ENCODE data around the gene EHMT1. TPM values are rescaled to one million over a fixed set of nuclear protein-coding genes. Genes with fewer than 3 reads are reported as not detected.

The EHMT1 gene
- polyA plus RNA-seq, 3 donors: 10.1 to 46.5 (median 15.0) TPM

GRCh38 chr9:137583347-137583746 lies 35.5 kb upstream of the EHMT1 start:
- WGBS (ENCODE audit: insufficient coverage): 84% methylated on average over 9 of the region's 14 CpGs
- Histone ChIP-seq H4K20me1 (ENCODE audit: insufficient read depth, low read length) (no peaks in the 10 kb centered on the region), H3K4me1 (ENCODE audit: control insufficient read depth in 1 of 2, insufficient read depth in 2 of 2, low read length in 2 of 2) (peaks cover 5 to 7% of the 10 kb centered on the region in 2 donors), H3K79me2 (ENCODE audit: insufficient read depth, low read length) (peaks cover under 1% of the 10 kb centered on the region), H3K4me2 (replicated peaks; ENCODE audit: extremely low read depth, low read length, poor library complexity, severe bottlenecking) (no peak overlapping the region), H3K36me3 (replicated peaks in 1 of 2; ENCODE audit: control insufficient read depth in 1 of 2, insufficient read depth in 2 of 2, low read length in 2 of 2) (peaks cover 30 to 50% of the 10 kb centered on the region in 2 donors), H3K27me3 (ENCODE audit: control insufficient read depth in 2 of 2, insufficient read depth in 2 of 2, low read length in 2 of 2) (no peaks in the 10 kb centered on the region), H3K4me3 (replicated peaks in 1 of 3; ENCODE audit: low read depth in 2 of 3, low read length in 3 of 3) (no peak overlapping the region), H3K27ac (ENCODE audit: low read depth in 1 of 2, low read length in 2 of 2) (no peak overlapping the region), H3K9me3 (replicated peaks in 1 of 2; ENCODE audit: control insufficient read depth in 1 of 2, insufficient read depth in 1 of 2, low read length in 2 of 2) (no peaks in the 10 kb centered on the region), H2AFZ (ENCODE audit: insufficient read depth, low read depth, low read length, poor library complexity, severe bottlenecking) (no peak overlapping the region), H3K9ac (ENCODE audit: insufficient read depth, low read length, poor library complexity, severe bottlenecking) (no peak overlapping the region)
- peaks cover 0 to 2% (median 0%) of the 10 kb centered on the region in 3 donors for H3K27me3 Mint-ChIP-seq (ENCODE audit: low read depth in 3 of 3)
- peaks cover 6% of the 10 kb centered on the region for H3K4me1 Mint-ChIP-seq
- peaks cover 48 to 60% of the 10 kb centered on the region in 2 donors for H3K36me3 Mint-ChIP-seq
- no peak overlapping the region for H3K4me3 Mint-ChIP-seq
- DNase-seq: no peak
- H3K27ac Mint-ChIP-seq: peak overlapping the region in 3 of 7 donors; percentile 21 to 33 (median 31)
- no peak for TF ChIP-seq CTCF (IDR thresholded peaks at IDR 0.05)
- intact Hi-C loops (cut with micrococcal nuclease): no loop called here
- no peaks in the 10 kb centered on the region for H3K9me3 Mint-ChIP-seq

- H3K4me3 Mint-ChIP-seq: no peak overlapping the region
- TF ChIP-seq CTCF (IDR thresholded peaks at IDR 0.05): no peak
Measured at GRCh38 chr9:137583957-137584356, 34.8 kb upstream of the EHMT1 start.

More at GRCh38 chr9:137583957-137584356, 34.8 kb upstream of the EHMT1 start:
- Mint-ChIP-seq H3K27me3 (ENCODE audit: low read depth in 3 of 3) (peaks cover 0 to 2% (median 2%) of the 10 kb centered on the region in 3 donors), H3K4me1 (peaks cover 5% of the 10 kb centered on the region), H3K9me3 (no peaks in the 10 kb centered on the region), H3K27ac (no peak overlapping the region), H3K36me3 (peaks cover 50 to 61% of the 10 kb centered on the region in 2 donors)
- Histone ChIP-seq H3K4me2 (replicated peaks; ENCODE audit: extremely low read depth, low read length, poor library complexity, severe bottlenecking) (no peak overlapping the region), H3K36me3 (replicated peaks in 1 of 2; ENCODE audit: control insufficient read depth in 1 of 2, insufficient read depth in 2 of 2, low read length in 2 of 2) (peaks cover 30 to 50% of the 10 kb centered on the region in 2 donors), H3K27ac (ENCODE audit: low read depth in 1 of 2, low read length in 2 of 2) (no peak overlapping the region), H3K9me3 (replicated peaks in 1 of 2; ENCODE audit: control insufficient read depth in 1 of 2, insufficient read depth in 1 of 2, low read length in 2 of 2) (no peaks in the 10 kb centered on the region), H2AFZ (ENCODE audit: insufficient read depth, low read depth, low read length, poor library complexity, severe bottlenecking) (no peak overlapping the region), H3K4me3 (replicated peaks in 1 of 3; ENCODE audit: low read depth in 2 of 3, low read length in 3 of 3) (no peak overlapping the region), H3K4me1 (ENCODE audit: control insufficient read depth in 1 of 2, insufficient read depth in 2 of 2, low read length in 2 of 2) (peaks cover 5 to 6% of the 10 kb centered on the region in 2 donors), H3K9ac (ENCODE audit: insufficient read depth, low read length, poor library complexity, severe bottlenecking) (no peak overlapping the region), H4K20me1 (ENCODE audit: insufficient read depth, low read length) (peaks cover 1% of the 10 kb centered on the region), H3K79me2 (ENCODE audit: insufficient read depth, low read length) (peaks cover 4% of the 10 kb centered on the region), H3K27me3 (ENCODE audit: control insufficient read depth in 2 of 2, insufficient read depth in 2 of 2, low read length in 2 of 2) (no peaks in the 10 kb centered on the region)
- DNase-seq: no peak
- intact Hi-C loops (cut with micrococcal nuclease): no loop called here
- WGBS (ENCODE audit: insufficient coverage): 89% methylated on average over 6 of the region's 8 CpGs
